HG03432 (cell line): ENCODE measurements around the gene FBLN1.

ENCODE experiments used
- ATAC-seq: cut with Tn5 transposase; IDR thresholded peaks from one replicate; pipeline ENCODE4 v1.9.1; 2021; ENCODE audit warnings: mild to moderate bottlenecking, moderate library complexity; ENCODE audit not compliant: unreplicated experiment

FBLN1 gene

DNA sequence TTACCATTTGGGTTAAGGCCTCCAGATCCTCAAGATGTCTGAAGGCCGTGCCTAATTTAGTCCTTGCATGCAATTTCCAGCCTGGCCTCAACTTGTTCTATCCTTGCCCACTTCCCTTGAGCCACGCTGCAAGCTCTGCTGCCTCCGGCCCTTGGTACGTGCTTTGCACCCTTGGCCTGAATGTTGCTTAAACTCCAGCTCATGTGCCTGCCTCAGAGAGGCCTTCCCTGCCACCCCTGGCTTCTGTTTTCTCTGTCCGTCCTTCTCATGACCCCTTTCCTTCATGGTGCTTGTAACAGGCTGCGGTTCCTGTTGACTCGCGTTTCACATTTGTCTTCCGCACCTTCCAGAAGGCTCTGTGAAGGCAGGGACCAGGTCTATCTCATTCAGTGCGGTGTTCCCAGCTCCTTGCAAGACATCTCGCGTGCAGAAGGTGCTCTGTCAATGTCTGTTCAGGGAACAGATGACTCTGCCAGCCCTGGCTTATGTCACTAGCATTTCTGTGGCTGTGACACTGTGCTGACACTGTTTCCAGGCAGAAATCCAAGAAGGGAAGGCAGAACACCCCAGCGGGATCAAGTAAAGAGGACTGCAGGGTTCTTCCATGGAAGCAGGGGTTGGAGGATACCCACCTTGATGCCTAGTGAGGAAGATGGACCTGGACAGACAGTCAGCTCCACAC is 61.8 kb downstream of the FBLN1 start:
- no peak for ATAC-seq

DNA sequence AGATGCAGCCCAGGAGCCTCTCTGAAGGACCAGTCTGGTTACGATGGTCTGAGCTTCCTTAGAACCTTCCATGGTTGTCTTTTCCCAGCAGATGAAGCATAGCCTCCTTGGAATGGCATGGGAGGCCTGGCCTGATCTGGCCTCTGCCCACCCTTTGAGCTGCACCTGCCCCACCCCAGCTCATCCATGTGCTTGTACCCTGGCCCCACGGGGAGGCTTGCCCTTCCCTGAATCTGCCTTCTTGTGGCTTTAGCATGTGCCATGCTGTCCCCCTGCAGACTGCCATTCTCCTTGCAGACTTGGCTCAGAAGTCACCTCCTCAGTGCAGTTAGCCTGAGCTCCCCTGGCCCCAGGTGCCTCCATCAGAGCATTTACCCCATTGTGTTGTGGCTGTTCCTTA is 62.5 kb downstream of the FBLN1 start:
- ATAC-seq: no peak

GRCh38 chr22:45565973-45566372 is 63.3 kb downstream of the FBLN1 start:
- ATAC-seq: no peak

- no peak for ATAC-seq
Observed at GRCh38 chr22:45568213-45568612, 65.5 kb downstream of the FBLN1 start.

DNA sequence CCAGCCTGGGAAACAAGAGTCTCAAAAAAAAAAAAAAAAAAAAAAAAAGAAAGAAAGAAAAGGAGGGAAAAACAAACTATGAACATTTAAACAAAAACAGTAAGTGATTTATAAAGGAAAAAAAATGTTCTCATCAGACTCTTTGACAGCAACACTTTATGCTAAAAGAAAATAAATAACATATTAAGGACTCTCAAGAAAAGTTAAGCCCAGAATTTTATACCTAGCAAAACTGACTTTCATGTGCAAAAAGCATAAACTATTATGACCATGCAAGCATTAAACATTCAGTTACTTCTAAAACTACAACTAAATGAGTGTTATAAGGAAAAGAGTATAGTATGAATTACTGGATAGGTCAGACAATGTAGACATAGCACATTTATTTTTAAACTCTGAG is 68.4 kb downstream of the FBLN1 start:
- ATAC-seq: no peak

DNA sequence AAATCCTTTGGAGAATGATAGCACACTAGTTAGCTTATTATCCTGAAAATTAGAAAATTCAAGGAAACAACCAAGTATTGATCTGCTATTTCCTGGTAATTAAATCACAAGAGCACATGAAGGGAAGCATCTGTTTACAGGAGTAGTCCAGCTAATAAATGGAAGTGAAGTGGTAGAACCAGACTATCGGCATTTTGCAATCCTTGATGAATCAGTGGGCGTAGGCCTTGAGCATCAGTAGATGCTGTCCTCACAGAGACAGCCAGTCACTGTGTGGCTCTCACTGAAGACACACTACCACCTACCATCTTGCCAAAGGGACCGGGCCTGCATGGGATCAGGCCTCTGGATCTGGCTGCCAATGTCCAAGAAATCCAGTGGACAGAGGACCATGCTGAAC is 69.8 kb downstream of the FBLN1 start:
- ATAC-seq: no peak

GRCh38 chr22:45574069-45574703 is 71.5 kb downstream of the FBLN1 start:
- ATAC-seq: no peak

GRCh38 chr22:45575173-45575572 is 72.5 kb downstream of the FBLN1 start:
- ATAC-seq: no peak

GRCh38 chr22:45575607-45576272 is 73.1 kb downstream of the FBLN1 start:
- no peak for ATAC-seq

GRCh38 chr22:45576273-45576625 is 73.6 kb downstream of the FBLN1 start:
- no peak for ATAC-seq

GRCh38 chr22:45576730-45577464 is 74.2 kb downstream of the FBLN1 start:
- no peak for ATAC-seq

DNA sequence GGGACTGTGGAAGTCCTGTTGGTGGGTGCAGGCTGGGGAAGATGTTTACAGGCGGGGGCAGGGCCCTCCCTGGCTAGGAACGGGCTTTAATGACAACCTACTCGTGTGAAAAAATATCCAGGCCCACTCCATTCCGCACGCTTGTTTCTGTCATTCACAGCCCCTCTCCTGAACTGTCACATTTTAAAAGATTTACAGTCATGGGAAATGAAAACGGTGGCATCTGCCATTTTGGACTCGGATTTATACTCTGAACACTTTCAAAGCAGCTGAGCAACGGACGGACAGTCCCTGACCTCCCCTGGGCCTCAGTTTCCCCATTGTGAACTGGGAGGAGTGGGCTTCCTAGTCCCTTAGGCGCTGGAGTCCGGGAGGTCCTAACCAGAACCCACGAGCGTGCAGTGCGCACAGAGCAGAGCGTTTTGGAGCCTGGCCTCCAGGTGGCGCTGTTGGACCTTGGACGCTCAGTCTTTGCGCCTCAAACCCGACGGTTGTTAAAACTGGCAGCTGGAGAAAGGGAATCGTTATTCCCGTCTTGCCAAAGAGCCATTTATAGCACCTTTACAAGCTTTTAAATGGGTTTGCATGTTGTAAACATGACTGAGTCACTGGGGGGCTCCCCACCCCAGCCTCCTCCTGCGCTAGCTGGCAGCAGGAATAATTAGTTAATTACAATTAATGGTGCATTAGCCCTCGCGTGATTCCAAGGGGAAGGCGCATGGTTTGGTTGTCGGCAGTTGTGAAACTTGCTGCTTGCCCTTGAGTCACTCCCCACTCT is 75.3 kb downstream of the FBLN1 start:
- ATAC-seq: no peak

GRCh38 chr22:45578524-45579147 is 76.0 kb downstream of the FBLN1 start:
- no peak for ATAC-seq

DNA sequence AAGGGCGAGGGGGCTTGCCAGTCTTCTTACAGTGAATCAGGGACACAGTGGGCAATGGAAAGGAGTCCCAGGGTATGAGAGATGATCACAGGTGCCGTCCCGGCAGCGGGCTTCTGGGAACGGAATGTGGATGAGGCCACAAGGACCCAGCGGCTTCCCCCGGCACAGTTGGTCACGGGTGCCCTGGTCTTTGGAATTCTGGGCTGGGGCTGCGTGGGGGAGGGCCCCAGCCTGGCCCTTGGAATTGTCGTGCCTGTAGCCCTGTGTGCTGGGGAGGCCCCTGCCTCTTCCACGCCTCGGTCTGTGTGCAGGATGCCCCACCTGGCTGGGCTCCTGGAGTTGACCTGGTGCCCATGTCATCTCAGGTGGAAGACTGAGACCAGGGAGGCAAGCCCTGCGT is 76.6 kb downstream of the FBLN1 start:
- ATAC-seq: no peak

- no peak for ATAC-seq
Observed at GRCh38 chr22:45579806-45580725, 77.4 kb downstream of the FBLN1 start.

DNA sequence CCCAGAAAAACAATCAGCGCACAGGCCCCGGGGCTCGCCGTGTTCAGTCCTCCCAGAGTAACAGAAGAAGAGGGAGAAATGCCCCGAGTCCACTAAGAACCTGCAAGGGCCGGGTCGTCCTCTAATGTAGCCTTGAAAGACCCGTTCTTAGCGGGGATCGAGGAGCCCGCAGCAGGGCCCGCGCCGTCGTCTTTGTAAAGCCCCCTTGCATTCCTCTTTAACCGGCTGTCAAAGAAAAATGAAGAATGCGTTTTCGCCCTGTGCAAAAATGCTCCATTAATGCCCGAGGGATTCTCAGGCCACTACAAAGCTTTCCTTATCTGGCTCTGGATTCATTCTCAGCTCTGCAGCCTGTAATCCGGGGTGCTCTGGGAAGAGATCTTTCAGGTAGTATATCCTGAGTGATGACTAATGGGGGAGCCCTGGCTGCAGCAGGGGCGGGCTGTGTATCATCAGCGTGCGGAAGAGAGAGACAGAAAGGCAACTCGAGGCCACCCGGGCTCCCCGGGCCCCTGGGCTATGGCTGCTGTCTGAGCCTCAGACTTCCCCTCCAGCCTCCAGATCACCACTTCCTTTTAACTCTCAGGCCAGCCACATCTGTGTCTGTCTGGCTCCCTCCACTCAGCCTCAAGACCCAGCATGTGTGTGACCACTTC is 78.2 kb downstream of the FBLN1 start:
- ATAC-seq: no peak

DNA sequence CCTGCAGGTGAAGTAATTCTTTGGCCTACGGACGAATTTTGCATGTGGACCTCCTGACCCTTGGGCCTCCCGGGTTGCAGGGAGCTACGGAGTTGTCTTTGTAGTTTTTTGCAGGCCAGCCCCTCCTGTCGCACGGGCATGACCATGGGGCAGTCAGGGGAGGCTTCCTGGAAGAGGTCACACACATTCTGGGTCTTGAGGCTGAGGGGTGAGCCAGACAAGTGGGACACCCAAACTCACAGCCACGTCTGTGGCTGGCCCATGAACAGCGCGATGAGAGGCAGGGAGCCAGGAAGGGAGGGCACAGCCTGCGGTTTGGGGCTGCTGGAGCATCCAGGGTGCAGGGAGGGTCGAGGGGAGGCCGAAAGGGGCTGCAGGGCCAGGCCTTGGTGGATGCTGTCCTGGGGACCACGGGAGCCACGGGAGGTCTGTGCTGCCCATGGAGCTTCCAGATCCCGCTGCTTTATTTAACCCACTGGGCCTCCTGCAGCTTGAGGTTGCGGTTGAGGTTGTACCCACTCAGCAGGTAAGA is 78.9 kb downstream of the FBLN1 start:
- no peak for ATAC-seq

DNA sequence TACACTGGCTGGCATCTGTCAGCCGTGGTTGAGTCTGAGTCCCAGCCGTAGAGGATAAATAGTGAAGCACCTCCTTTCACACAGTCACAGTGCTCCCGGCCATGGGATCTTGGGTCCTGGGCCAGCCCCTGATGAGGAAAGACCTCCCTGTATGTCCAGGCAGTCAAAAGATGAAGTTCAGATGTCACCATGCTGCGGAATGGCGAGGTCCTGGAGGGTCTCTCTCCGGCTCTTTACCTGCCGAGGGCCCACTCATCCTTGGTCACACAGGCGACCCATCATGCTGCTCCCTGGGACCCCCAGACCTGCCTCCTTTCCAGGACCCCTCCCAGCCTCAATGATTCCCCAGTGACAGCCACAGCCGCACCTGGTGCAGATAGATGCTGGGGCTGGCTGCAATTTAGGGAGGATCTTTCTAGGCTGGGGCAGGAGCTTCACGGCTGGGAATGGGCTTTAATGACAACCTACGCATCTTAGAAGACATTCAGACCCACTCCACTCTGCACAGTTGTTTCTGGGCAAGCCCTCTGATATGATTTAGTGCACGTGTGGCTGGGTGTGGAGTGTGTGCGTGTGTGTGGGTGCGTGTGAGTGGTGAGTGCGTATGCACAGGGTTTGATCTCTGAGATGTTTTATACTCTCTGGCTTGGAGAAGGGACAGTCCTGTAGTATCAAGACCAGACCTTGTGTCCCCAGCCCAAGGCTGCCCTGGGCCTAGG is 79.7 kb downstream of the FBLN1 start:
- no peak for ATAC-seq
